ENCODE measurements around the gene CELA3B.

DNA sequence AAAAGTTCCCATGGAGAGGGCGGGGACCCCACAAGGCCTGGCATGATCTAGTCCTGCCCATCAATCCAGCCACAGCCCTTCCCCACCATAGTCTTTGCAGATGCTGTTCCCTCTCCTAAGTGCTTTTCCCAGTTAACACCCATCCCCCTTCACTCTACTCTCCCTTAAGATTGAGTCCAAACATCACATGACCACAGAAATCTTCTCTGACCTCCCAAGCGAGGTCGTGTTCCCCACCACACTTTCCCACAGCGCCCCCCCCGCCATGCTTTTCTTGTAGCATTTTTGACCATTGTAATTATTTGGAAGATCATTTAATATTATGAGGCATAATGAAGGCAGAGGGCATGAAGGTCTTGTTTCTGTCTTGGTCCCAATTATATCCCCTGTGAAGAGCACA is 35.5 kb upstream of the CELA3B start:
- TF ChIP-seq, protein P1, sequence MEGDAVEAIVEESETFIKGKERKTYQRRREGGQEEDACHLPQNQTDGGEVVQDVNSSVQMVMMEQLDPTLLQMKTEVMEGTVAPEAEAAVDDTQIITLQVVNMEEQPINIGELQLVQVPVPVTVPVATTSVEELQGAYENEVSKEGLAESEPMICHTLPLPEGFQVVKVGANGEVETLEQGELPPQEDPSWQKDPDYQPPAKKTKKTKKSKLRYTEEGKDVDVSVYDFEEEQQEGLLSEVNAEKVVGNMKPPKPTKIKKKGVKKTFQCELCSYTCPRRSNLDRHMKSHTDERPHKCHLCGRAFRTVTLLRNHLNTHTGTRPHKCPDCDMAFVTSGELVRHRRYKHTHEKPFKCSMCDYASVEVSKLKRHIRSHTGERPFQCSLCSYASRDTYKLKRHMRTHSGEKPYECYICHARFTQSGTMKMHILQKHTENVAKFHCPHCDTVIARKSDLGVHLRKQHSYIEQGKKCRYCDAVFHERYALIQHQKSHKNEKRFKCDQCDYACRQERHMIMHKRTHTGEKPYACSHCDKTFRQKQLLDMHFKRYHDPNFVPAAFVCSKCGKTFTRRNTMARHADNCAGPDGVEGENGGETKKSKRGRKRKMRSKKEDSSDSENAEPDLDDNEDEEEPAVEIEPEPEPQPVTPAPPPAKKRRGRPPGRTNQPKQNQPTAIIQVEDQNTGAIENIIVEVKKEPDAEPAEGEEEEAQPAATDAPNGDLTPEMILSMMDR (IDR thresholded peaks at IDR 0.05) = no peak
- no peak for TF ChIP-seq EP300 (IDR thresholded peaks at IDR 0.05)

Measured in suprapubic skin (tissue), 3 donors.